Amygdala (tissue), 56 donors: ENCODE measurements around the gene TMBIM6.
A peak's percentile ranks its signal among the peaks of the same experiment; 100 is the strongest.
"Not testable (repeated sequence)": the region's sequence is repeated elsewhere in the genome, so short reads cannot be mapped to it uniquely, and the experiment has no call there.

ENCODE experiments used
- DNase-seq, 56 donors: peaks; one replicate each; lab custom pipeline; 2025; lab: John Stamatoyannopoulos, UW

Gene TMBIM6

DNA sequence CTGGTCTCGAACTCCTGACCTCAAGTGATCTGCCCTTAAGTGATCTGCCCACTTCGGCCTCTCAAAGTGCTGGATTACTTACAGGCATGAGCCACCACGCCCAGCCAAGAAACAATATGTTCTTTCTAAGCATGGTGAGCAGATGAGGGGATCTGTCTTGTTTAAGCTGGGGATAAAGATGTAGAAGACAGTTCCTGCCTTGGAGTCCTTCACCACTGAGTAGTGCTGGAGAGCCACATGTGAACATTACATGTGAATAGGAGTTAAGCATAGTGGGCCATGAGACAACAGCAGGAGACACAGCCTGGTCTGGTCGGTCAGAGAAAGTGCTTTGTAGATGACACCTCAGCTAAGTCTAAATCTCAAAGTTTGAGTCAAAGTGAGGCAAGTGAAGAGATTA, 26.0 kb downstream of the TMBIM6 start:
- no peak for DNase-seq

DNA sequence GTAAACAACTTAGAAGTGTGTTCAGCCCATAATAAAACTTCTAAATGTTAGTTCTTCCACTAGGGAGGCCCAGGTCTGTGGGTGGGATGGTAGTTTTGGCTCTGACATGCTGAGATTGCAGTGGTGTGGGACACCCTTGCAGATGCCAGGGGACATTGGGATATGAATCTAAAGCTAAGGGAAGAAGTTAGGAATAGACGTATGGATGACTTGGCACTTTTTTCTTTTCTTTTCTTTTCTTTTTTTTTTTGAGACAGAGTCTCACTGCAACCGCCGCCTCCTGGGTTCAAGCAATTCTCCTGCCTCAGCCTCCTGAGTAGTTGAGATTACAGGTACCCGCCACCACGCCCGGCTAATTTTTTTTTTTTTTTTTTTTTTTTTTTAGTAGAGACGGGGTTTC, 31.7 kb downstream of the TMBIM6 start:
- DNase-seq: not testable (repeated sequence)

DNA sequence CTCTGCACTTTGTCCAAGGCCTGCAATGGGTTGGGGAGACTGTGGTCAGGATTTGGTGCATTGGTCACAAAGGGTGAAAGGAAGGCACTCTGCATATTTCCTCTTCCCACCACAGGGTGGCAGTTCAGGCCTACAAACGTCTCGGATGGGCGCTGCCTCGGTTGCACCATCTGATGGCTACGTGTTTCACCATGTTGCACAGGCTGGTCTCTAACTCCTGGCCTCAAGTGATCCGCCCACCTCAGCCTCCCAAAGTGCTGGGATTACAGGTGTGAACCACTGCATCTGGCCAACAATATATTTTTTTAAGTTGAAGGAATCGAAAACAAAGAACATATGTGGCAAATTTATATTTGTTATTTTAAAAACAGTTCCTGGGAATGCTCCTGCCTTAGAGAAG, 35.1 kb downstream of the TMBIM6 start:
- DNase-seq: peak in 47 of 56 donors; percentile 4 to 82 (median 38)

DNA sequence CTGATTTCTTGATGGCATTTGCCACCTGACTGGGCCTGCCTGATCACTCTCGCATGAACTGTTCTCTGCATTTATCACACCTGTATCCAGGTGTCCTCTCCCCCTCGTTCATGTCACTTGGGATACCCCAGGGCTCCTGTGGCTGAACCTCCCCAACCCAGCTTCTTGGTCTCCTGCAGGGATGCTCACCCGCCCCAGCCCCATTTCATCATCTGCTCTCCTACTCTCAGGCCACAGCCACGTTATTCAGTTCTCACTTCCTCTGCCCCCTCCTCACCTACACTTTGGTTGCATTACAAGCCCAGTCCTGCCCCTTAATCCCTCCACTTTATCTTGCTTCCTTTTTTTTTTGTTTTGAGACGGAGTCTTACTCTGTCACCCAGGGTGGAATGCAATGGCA, 35.5 kb downstream of the TMBIM6 start:
- no peak for DNase-seq

DNA sequence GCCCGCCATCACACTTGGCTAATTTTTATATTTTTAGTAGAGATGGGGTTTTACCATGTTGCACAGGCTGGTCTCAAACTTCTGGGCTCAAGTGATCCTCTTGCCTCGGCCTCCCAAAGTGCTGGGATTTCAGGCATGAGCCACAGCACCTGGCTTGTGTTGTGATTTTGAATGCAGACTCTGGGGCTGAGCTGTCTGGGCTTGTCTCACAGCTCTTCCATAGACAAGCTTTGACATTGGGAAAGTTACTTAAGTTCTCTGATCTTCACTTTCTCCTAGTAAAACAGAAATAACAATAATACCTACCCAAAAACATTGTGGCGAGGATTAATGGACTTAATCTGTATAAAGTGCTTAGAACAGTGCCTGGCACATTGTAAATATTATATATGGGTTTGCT, 36.0 kb downstream of the TMBIM6 start:
- no peak for DNase-seq

DNA sequence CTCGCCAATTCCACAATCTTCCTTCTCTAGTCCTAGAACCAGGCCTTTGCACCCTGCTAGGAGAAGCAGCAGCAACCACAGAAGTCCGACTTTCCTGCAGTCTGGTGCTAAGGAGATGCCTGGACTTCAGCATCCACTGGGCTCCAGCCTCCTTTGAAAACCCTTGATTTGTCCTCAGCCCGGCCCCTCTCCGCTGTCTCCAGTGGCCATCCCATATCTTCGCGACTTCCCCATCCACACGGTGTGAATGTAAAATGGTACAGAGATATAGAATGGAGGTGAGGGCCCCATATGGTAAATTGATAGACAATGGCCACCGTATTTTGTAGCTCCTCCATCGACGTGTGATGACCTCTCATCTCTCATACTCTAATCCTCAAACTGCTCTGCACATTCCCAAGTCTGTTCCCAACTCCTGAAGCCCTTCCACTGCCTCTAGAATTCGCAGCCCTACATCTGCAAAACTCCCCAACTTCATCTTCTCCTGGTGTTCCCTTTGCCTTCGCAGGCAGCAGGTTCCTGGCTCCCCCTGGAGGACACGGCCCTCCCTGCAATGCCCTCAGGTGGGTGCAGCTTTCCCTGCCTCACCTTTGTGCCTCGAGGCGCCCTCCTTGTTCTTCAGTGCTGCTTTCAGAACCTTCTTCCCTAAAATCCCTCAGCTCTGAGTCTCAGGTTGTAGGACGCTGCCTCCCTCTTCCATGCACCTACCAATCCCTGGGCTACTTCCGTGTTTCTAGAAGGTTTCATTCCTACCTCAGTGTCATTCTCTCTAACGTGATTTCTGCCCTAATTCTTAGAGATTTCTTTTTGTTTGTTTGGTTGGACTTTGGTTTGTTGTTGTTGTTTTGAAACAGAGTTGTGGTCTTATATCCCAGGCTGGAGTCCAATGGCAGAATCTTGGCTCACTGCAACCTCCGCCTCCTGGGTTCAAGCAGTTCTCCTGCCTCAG, 36.7 kb downstream of the TMBIM6 start:
- DNase-seq: peak in 8 of 56 donors; percentile 3 to 42 (median 10)

DNA sequence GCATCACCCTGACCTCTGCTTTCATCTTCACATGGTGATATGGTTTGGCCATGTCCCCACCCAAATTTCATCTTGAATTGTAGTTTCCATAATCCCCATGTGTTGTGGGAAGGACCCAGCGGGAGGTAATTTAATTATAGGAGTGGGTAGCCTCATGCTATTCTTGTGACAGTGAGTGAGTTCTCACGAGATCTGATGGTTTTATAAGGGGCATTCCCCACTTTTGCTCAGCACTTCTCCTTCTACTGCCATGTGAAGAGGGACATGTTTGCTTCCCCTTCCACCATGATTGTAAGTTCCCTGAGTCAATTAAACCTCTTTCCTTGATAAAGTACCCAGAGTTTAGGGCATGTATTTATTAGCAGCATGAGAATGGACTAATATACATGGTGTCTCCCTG, 38.2 kb downstream of the TMBIM6 start:
- no peak for DNase-seq

DNA sequence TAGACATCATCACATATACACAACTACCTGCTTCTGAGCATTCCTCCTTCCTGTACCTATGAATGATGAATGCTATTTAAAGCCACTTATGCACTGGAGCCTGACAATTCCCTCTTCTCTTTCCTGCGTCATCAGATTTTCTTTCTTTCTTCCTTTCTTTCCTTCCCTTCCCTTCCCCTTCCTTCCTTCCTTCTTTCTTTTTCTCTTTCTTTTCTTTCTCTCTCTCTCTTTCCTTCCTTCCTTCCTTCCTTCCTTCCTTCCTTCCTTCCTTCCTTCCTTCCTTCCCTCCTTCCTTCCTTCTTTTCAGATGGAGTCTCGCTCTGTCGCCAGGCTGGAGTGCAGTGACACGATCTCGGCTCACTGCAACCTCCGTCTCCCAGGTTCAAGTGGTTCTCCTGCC, 39.6 kb downstream of the TMBIM6 start:
- DNase-seq: not testable (repeated sequence)

DNA sequence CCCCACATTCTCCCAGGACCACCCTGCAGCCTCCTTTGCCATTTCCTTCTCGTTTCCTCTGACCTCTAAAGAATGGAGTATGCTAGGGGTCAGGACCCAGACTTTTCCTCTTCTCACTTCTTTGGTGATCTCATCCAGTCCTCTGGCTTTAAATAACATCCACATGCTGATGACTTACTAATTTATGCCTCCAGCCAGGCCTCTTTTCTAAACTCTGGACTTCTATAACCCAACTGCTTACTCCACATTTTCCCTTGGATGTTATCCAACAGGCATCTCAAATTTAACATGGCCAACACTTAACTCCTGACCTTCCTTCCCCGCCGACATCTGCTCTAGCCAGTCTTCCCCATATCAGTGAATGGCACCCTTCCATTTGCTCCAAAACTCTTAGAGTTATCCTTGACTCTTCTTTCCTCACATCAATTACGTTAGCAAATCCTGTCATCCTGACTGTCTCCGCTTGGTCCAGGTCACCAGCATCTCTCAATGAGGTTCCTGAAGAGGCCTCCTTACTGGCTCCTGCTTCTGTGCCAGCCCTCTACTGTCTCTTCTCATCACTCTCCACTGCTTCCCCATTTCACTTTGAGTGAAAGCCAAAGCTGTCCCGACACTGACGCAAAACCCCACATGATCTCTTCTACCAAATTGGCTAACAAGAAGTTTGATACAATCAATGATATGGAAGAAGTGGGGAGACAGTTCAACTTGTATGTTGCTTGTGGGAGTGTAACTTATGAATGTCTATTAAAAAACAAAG, 42.7 kb downstream of the TMBIM6 start:
- peak in 2 of 56 donors; percentile 5 to 6 for DNase-seq

DNA sequence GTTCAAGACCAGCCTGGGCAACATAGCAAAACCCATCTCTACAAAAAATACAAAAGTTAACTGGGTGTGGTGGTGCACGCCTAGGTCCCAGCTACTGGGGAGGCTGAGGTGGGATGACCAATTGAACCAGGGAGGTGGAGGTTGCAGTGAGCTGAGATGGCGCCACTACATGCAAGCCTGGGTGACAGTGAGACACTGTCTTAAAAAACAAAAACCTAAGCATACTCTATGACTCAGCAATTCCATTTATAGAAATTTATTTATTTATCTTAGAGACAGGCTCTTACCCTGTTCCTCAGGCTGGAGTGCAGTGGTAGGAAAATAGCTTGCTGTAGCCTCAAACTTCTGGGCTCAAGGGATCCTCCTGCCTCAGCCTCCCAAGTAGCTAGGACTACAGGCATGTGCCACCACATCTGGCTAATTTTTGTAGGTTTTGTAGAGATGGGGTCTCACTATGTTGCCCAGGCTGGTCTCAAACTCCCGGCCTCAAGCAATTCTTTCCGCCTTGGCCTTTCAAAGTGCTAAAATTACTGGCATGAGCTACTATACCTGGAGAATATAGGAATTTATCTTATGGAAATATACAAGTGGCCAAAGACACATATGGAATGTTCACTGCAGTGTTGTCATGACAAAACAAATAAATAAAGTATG, 43.5 kb downstream of the TMBIM6 start:
- DNase-seq: no peak

DNA sequence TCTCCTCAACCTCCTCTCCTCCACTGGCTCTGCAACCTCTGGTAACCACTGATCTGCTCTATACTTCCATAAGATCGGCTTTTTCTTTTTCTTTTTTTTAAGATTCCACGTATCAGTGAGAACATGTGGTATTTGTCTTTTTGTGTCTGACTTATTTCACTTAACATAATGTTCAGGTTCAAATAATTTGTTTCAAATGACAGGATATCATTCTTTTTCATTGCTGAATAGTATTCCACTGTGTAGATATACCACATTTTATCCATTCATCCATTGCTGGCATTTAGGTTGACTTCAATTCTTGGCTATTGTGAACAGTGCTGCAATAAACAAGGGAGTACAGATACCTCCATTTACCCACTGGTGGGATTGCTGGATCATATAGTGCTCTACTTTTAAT, 46.3 kb downstream of the TMBIM6 start:
- no peak for DNase-seq

DNA sequence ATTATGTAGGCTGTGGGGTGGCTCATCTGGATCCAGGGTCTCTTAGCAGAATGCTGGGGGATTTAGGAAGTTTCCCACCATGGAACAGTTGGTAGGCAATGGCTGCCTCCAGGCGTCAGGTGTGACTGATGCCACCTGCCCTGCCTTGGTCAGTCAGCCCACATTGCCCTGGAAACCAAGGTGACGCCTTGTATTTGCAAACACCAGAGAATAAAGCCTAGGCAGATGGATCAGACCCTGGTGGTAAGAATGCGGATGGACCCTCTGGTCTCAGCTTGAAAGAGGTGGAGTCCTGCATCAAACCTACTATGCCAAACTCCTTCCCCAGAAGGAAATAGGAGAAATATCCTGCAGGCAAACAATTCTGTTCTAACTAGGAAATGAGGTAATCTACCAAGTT, 48.6 kb downstream of the TMBIM6 start:
- no peak for DNase-seq

DNA sequence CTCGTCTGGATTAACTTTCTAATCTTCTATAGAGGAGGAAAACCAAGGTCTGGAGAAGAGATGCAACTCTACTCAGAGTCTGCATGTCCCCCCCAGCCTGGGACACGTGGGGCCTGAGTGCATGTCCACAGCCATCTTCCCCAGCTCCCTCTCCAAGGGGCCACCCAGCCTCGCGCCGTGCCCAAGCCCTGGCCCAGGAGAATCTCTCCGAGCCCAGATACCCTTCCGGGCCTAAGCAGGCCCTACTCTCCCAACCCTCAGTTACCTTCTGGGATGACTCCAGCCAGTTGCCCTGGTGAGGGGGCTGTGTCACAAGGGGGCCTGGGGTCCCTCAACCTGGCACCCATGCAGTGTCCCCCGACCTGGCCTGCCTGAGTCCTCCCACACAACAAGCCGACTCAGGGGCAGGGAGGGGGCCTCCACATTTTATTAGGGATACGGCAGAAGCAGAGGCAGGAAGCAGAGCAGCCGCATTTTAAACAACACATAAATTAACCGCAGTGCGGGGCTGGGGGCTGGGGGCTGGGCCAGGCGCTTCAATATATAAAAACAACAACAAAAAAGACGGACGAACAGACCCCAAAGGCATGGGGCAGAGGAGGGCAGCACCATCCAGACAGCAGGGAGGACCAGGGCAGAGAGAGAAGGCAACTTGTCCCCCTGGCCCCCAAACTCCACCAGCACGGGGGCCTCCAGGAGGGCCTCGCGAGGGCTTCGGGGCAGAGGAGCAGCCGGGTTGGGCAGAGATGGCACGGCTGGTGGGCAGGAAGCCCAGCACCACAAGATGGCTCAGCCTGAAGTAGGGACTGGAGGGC, 49.6 kb downstream of the TMBIM6 start:
- DNase-seq: no peak

DNA sequence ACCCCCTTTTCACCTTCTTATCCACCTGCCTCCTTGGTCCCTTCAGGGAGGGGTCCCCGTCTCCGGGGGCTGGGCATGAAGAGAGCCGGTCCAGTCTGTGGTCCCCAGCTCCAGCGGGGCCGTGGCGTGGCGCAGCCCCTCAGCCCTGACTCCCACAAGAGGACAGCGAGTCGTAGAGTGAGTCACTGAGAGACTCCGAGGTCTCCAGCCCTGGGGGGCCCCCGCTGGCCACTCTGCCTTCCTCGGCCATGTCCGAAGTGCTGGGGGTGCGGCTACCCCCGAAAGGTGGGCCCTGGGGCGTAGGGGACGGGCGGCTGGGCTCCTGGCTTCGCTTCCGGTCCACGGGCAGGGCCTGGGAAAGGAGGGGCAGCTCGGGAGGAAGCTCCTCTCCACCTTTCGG, 50.3 kb downstream of the TMBIM6 start:
- DNase-seq: no peak

DNA sequence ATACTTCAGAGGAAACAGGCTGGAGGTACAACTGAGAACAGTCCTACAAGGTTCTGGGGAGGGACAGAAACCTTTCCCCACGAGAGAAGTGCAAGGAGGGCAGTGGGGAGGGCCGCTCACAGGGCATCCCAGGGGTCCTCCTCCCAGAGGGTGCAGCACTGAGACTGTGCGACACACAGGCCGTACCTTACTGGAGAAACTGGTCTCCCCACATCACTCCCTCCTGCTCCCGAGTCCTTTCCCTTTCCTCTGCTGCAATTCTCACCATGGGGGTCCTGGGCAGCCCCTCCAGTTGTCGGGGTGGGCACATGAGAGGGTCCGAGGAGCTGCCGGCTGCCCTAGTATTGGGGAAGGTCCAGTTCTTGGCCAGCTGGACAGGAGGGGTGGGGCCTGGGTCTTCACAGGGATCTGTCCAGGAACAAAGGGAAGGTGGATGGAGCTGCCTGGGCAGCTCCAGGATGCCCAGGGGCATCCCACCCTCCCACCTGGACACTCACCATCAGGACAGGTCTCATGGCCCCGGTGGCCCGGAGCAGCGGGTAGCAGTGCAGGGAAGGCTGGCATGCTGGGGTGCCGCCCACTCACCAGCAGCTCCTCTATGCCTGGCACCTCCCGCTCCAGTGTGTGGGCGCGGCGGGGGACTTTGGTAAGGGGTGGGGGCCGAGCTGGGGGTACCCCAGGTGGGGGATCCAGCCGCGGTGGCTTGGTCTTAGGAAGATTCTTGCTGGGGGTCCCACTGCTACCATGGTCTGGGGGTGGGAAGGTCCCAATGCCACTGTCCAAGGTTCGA, 51.0 kb downstream of the TMBIM6 start:
- DNase-seq: peak in 2 of 56 donors; percentile 20 to 46

DNA sequence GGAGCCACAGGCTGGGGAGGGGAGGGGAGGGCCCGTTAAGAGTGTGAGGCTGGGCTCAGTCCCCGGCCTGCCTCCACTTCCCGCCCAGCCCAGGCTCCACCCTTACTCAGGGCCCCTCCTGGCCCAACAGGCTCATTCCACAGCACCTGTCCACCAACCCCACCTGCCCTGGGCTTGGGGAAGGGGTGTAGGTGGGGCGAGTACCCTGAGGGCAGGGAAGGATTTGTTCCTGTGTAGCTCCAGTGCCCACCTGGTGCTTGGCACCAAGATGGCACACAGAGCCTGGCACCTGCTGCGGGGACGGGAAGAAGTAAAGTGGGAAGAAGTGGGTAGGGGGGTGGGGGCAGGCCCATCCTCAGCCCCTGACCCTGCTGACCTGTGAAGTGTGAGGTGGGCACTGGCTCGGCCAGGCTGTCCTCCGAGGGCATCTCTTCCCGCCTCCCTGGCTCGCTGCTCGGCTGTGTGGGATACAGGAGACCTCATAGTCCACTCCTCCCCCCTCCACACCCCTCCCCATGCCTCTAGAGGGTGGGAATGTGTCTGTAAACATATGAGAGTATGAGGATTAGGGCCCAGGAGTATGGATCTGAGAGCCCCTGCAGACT, 51.7 kb downstream of the TMBIM6 start:
- no peak for DNase-seq

DNA sequence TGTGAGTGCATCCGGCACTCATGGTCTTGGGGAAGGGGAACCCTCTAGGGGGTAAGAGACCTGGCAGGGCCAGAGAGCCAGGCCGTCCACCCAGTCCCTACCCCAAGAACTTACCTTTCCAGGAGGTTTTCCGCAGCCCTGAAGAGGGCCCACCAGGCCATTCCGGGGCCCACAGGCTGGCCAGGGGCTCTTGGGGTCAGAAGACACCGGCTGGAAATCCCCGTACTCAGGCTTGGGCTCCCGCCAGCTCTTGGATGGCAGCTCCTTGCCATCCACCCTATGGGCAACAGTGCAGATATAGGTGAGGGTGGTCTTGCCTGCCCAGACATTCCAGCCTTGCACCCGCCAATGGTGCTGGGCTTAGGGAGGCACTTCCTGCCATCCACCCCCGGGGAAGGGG, 52.3 kb downstream of the TMBIM6 start:
- no peak for DNase-seq

DNA sequence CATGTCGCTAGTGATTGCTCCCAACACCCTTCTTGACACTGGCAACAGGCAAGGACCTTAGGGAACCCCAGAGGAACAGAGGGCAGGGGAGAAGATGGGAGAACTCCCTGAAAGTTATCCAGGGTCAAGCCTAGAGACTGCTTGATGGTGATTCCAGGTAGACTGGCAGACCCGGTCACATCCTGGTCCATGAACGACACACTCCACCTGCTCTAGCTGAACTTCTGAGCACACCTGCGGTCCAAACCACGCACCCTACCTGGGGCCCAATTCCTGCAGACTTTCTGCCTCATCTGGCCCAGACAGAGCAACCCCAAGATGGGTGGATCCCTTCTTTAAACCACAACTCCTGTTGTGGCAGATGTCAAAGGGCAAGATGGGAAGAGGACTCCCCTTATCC, 52.7 kb downstream of the TMBIM6 start:
- no peak for DNase-seq
